ENCODE results near the gene CEP152. TPM values are rescaled to one million over a fixed set of nuclear protein-coding genes. Genes with fewer than 3 reads are reported as not detected.
A peak's percentile ranks its signal among the peaks of the same experiment; 100 is the strongest.

Gene CEP152
- total and polyA plus RNA-seq, 2 of the 13 experiments (the other 11 are each of a cell fraction or from before 2014, with no cell fraction given), result 1.3 to 14.7 TPM

- TF ChIP-seq PRMT3 (CRISPR knock-in tag; IDR thresholded peaks at IDR 0.05; ENCODE audit: borderline replicate concordance, low read depth) (no peak), HNF4A (CRISPR knock-in tag; IDR thresholded peaks at IDR 0.05) (no peak), RFX1 (IDR thresholded peaks at IDR 0.05) (peak; percentile 94), TP53 (CRISPR knock-in tag; conservative IDR thresholded peaks at IDR 0.05) (no peak), REPIN1 (CRISPR knock-in tag; IDR thresholded peaks at IDR 0.05; ENCODE audit: borderline replicate concordance, low read depth) (0 out of 2 replicates have a peak, but pooled peaks have one; percentile 1)
- TF ChIP-seq, protein P1, sequence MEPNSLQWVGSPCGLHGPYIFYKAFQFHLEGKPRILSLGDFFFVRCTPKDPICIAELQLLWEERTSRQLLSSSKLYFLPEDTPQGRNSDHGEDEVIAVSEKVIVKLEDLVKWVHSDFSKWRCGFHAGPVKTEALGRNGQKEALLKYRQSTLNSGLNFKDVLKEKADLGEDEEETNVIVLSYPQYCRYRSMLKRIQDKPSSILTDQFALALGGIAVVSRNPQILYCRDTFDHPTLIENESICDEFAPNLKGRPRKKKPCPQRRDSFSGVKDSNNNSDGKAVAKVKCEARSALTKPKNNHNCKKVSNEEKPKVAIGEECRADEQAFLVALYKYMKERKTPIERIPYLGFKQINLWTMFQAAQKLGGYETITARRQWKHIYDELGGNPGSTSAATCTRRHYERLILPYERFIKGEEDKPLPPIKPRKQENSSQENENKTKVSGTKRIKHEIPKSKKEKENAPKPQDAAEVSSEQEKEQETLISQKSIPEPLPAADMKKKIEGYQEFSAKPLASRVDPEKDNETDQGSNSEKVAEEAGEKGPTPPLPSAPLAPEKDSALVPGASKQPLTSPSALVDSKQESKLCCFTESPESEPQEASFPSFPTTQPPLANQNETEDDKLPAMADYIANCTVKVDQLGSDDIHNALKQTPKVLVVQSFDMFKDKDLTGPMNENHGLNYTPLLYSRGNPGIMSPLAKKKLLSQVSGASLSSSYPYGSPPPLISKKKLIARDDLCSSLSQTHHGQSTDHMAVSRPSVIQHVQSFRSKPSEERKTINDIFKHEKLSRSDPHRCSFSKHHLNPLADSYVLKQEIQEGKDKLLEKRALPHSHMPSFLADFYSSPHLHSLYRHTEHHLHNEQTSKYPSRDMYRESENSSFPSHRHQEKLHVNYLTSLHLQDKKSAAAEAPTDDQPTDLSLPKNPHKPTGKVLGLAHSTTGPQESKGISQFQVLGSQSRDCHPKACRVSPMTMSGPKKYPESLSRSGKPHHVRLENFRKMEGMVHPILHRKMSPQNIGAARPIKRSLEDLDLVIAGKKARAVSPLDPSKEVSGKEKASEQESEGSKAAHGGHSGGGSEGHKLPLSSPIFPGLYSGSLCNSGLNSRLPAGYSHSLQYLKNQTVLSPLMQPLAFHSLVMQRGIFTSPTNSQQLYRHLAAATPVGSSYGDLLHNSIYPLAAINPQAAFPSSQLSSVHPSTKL (CRISPR knock-in tag; IDR thresholded peaks at IDR 0.05), result no peak
- TF ChIP-seq, protein P2, sequence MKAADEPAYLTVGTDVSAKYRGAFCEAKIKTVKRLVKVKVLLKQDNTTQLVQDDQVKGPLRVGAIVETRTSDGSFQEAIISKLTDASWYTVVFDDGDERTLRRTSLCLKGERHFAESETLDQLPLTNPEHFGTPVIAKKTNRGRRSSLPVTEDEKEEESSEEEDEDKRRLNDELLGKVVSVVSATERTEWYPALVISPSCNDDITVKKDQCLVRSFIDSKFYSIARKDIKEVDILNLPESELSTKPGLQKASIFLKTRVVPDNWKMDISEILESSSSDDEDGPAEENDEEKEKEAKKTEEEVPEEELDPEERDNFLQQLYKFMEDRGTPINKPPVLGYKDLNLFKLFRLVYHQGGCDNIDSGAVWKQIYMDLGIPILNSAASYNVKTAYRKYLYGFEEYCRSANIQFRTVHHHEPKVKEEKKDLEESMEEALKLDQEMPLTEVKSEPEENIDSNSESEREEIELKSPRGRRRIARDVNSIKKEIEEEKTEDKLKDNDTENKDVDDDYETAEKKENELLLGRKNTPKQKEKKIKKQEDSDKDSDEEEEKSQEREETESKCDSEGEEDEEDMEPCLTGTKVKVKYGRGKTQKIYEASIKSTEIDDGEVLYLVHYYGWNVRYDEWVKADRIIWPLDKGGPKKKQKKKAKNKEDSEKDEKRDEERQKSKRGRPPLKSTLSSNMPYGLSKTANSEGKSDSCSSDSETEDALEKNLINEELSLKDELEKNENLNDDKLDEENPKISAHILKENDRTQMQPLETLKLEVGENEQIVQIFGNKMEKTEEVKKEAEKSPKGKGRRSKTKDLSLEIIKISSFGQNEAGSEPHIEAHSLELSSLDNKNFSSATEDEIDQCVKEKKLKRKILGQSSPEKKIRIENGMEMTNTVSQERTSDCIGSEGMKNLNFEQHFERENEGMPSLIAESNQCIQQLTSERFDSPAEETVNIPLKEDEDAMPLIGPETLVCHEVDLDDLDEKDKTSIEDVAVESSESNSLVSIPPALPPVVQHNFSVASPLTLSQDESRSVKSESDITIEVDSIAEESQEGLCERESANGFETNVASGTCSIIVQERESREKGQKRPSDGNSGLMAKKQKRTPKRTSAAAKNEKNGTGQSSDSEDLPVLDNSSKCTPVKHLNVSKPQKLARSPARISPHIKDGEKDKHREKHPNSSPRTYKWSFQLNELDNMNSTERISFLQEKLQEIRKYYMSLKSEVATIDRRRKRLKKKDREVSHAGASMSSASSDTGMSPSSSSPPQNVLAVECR (CRISPR knock-in tag; IDR thresholded peaks at IDR 0.05; ENCODE audit: borderline replicate concordance), result peak; percentile 49; the same call in 1 of the 2 replicates
These were observed 573 bp upstream of the CEP152 start (continued) for GRCh38 chr15:48811325-48811958.
